ENCODE measurements around the gene SNCAIP. TPM values are rescaled to one million over a fixed set of nuclear protein-coding genes. Genes with fewer than 3 reads are reported as not detected.

Gene SNCAIP
- 4.4 and 14.4 TPM in 2 replicates for total RNA-seq

DNA sequence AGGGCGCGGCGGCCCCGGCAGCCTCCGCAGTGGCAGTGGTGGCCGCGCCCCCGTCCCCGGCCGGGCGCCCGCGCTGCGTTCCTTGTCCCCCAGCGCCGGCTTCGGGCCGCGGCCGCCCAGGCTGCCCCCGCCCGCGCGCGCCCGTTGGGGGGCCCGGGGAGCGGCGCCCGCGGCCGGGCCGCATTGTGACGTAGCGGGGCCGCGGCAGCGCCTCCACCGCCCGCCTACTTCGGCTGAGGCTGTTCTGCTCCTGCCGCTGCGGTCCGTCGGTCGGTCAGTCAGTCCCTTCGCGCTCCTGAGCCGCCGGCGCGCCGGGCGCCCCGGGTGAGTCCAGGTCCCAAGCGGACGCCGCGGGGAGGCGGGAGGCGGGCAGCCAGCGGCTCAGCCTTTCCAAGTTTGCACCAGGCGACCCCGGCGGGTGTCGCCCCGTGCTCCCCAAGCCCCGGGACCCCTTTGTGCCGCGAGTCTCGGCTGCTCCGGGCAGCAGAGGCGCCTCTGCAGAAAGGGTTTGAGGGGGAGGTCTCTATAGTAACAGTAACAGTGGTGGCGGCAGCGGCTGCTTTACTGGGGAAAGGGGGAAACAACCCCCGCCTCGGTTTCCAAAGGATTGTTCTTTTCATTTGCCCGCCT is at the start of gene SNCAIP:
Gene SNCAIP (plus strand): TSS at position 277 of the 630 bp plus-strand sequence. CDS start 78,898 bp downstream, outside the sequence.

Other genes starting within 250 kb of the SNCAIP start
- 22.4 and 151 TPM in 2 replicates for gene LOX, start 234.0 kb upstream of the SNCAIP start, total RNA-seq
- 0.09 TPM in 1 of 2 replicates, not detected in the other for gene ZNF474, start 182.7 kb upstream of the SNCAIP start, total RNA-seq

All from endothelial cell of coronary artery (primary cell).